Glutamatergic neuron (in vitro differentiated cells): ENCODE data around the gene SRPX2. TPM values are rescaled to one million over a fixed set of nuclear protein-coding genes. Genes with fewer than 3 reads are reported as not detected.

Experiments used
- DNase-seq: peaks from one replicate; pipeline ENCODE4 v3.0.0; 2022
- H3K27ac Mint-ChIP-seq: one replicate; pipeline ENCODE4 v1.8.0; 2020; ENCODE audit warnings: mild to moderate bottlenecking, mixed read lengths, inconsistent platforms; ENCODE audit not compliant: unreplicated experiment
- H3K27me3 Mint-ChIP-seq: one replicate; pipeline ENCODE4 v1.8.0; 2020; ENCODE audit warnings: mild to moderate bottlenecking, moderate library complexity, mixed read lengths, inconsistent platforms; ENCODE audit not compliant: unreplicated experiment
- H3K36me3 Mint-ChIP-seq: one replicate; pipeline ENCODE4 v1.8.0; 2020; ENCODE audit warnings: mild to moderate bottlenecking, mixed read lengths, inconsistent platforms; ENCODE audit not compliant: unreplicated experiment
- H3K4me1 Mint-ChIP-seq: one replicate; pipeline ENCODE4 v1.8.0; 2020; ENCODE audit warnings: mild to moderate bottlenecking, low read depth, mixed read lengths, inconsistent platforms; ENCODE audit not compliant: unreplicated experiment
- H3K4me3 Mint-ChIP-seq: one replicate; pipeline ENCODE4 v1.8.0; 2020; ENCODE audit warnings: mild to moderate bottlenecking, mixed read lengths, inconsistent platforms; ENCODE audit not compliant: unreplicated experiment
- H3K9me3 Mint-ChIP-seq: one replicate; pipeline ENCODE4 v1.8.0; 2020; ENCODE audit warnings: mild to moderate bottlenecking, moderate library complexity, mixed read lengths, inconsistent platforms; ENCODE audit not compliant: unreplicated experiment
- CTCF ChIP-seq: fragments of 200-600 bp; sonication (generic); IDR thresholded peaks from one replicate; pipeline ENCODE4 v1.5.0; 2021; ENCODE audit not compliant: partially characterized antibody, unreplicated experiment
- total RNA-seq: library from RNA; stranded (reverse); fragmentation: NEBNext Ultra II Directional; extraction: Animal tissue kit (Norgen Biotek cat#: 25700); gene quantifications from one replicate; pipeline ENCODE4 v1.2.1, GENCODE V29; 2021; ENCODE audit not compliant: unreplicated experiment

The SRPX2 gene
- total RNA-seq, 1 donor from 2014 or later, result not detected

GRCh38 chrX:100673397-100673953 lies 29.5 kb downstream of the SRPX2 start:
- DNase-seq, result no peak
- Mint-ChIP-seq H3K36me3 (no peaks in the 10 kb centered on the region), H3K27me3 (no peaks in the 10 kb centered on the region), H3K9me3 (peaks cover 3% of the 10 kb centered on the region), H3K4me1 (no peaks in the 10 kb centered on the region), H3K4me3 (no peak overlapping the region), H3K27ac (no peak overlapping the region)
- TF ChIP-seq CTCF, result no peak

- no peak for DNase-seq
- Mint-ChIP-seq H3K27ac (no peak overlapping the region), H3K36me3 (no peaks in the 10 kb centered on the region), H3K9me3 (peaks cover 3% of the 10 kb centered on the region), H3K27me3 (peaks cover under 1% of the 10 kb centered on the region), H3K4me1 (no peaks in the 10 kb centered on the region), H3K4me3 (no peak overlapping the region)
- TF ChIP-seq CTCF, result no peak
Measured at GRCh38 chrX:100674705-100675104, 30.7 kb downstream of the SRPX2 start.

GRCh38 chrX:100677611-100678181 lies 33.7 kb downstream of the SRPX2 start:
- H3K27me3 Mint-ChIP-seq, result peaks cover 2% of the 10 kb centered on the region
- no peaks in the 10 kb centered on the region for H3K36me3 Mint-ChIP-seq
- no peak for DNase-seq
- no peak for TF ChIP-seq CTCF
- no peak overlapping the region for H3K27ac Mint-ChIP-seq
- no peak overlapping the region for H3K4me3 Mint-ChIP-seq
- H3K4me1 Mint-ChIP-seq, result no peaks in the 10 kb centered on the region
- peaks cover 4% of the 10 kb centered on the region for H3K9me3 Mint-ChIP-seq

- Mint-ChIP-seq H3K36me3 (no peaks in the 10 kb centered on the region), H3K4me3 (no peak overlapping the region), H3K4me1 (no peaks in the 10 kb centered on the region), H3K9me3 (peaks cover 4% of the 10 kb centered on the region), H3K27me3 (peaks cover 2% of the 10 kb centered on the region), H3K27ac (no peak overlapping the region)
- TF ChIP-seq CTCF, result no peak
- DNase-seq, result no peak
Measured at GRCh38 chrX:100680756-100681155, 36.8 kb downstream of the SRPX2 start.

DNA sequence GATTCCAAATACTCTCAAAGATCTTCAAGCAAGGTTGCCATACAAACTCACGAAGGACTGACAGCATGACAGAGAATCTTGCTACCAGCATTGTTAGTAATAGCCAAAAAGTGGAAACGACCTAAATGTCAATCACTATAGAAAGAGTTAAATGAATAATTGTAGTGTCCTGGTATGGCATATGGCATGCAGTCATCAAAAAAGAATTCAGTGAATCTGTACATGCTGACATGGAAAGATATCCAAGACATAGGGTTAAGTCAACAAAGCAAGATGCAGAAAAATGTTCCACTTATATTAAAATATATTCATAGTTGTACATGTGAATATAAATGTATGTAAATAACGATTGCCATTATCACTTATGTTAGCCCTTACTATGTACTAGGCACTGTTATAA lies 37.6 kb downstream of the SRPX2 start:
- H3K9me3 Mint-ChIP-seq, result peaks cover 4% of the 10 kb centered on the region
- no peak for DNase-seq
- H3K4me1 Mint-ChIP-seq, result no peaks in the 10 kb centered on the region
- peaks cover 2% of the 10 kb centered on the region for H3K27me3 Mint-ChIP-seq
- H3K27ac Mint-ChIP-seq, result no peak overlapping the region
- H3K4me3 Mint-ChIP-seq, result no peak overlapping the region
- no peaks in the 10 kb centered on the region for H3K36me3 Mint-ChIP-seq
- no peak for TF ChIP-seq CTCF
